ENCODE measurements around the gene CCDC170.

DNA sequence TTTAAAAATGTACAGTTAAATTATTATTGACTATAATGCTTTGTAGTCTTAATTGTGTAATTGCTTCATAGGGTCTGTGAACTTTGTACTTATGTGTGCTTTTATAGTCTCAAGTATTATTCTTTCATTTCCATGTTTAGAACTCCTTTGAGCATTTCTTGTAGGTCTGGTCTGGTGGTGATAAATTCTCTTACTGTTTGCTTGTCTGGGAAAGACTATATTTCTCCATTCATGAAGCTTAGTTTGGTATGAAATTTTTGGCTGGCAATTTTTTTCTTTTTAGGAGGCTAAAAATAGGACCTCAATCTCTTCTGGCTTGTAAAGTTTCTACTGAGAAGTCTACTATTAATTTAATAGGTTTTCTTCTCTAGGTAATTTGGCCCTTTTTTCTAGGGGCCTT is 67.4 kb downstream of the CCDC170 start:
- TF ChIP-seq, protein P1, sequence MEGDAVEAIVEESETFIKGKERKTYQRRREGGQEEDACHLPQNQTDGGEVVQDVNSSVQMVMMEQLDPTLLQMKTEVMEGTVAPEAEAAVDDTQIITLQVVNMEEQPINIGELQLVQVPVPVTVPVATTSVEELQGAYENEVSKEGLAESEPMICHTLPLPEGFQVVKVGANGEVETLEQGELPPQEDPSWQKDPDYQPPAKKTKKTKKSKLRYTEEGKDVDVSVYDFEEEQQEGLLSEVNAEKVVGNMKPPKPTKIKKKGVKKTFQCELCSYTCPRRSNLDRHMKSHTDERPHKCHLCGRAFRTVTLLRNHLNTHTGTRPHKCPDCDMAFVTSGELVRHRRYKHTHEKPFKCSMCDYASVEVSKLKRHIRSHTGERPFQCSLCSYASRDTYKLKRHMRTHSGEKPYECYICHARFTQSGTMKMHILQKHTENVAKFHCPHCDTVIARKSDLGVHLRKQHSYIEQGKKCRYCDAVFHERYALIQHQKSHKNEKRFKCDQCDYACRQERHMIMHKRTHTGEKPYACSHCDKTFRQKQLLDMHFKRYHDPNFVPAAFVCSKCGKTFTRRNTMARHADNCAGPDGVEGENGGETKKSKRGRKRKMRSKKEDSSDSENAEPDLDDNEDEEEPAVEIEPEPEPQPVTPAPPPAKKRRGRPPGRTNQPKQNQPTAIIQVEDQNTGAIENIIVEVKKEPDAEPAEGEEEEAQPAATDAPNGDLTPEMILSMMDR (IDR thresholded peaks at IDR 0.05) = no peak
- no peak for TF ChIP-seq POLR2A (IDR thresholded peaks at IDR 0.05)
